DMS79 (cell line): ENCODE measurements around the gene BMP6.
A peak's percentile ranks its signal among the peaks of the same experiment; 100 is the strongest.

Experiments
- DNase-seq: peaks from one replicate; lab custom pipeline; 2025; lab: John Stamatoyannopoulos, UW

The BMP6 gene

GRCh38 chr6:7725849-7726415, at the start of gene BMP6:
Gene BMP6, plus strand, starts transcription at chr6:7726099. Its CDS starts 857 bp downstream, at chr6:7726956.
- DNase-seq: peak; percentile 43

GRCh38 chr6:7677229-7677628, 48.7 kb upstream of the BMP6 start:
- DNase-seq: no peak

GRCh38 chr6:7680393-7681075, 45.4 kb upstream of the BMP6 start:
- DNase-seq: no peak

- no peak for DNase-seq
Measured at GRCh38 chr6:7681449-7681848, 44.5 kb upstream of the BMP6 start.

GRCh38 chr6:7684076-7684475, 41.8 kb upstream of the BMP6 start:
- DNase-seq: no peak

GRCh38 chr6:7684843-7685242, 41.1 kb upstream of the BMP6 start:
- no peak for DNase-seq

GRCh38 chr6:7685276-7685675, 40.6 kb upstream of the BMP6 start:
- no peak for DNase-seq

GRCh38 chr6:7687145-7688111, 38.5 kb upstream of the BMP6 start:
- no peak for DNase-seq

GRCh38 chr6:7691021-7691420, 34.9 kb upstream of the BMP6 start:
- DNase-seq: no peak

- DNase-seq: no peak
Measured at GRCh38 chr6:7691675-7692452, 34.0 kb upstream of the BMP6 start.

- no peak for DNase-seq
Measured at GRCh38 chr6:7692453-7692784, 33.5 kb upstream of the BMP6 start.

- no peak for DNase-seq
Measured at GRCh38 chr6:7693827-7694226, 32.1 kb upstream of the BMP6 start.

- no peak for DNase-seq
Measured at GRCh38 chr6:7696061-7696460, 29.8 kb upstream of the BMP6 start.

- no peak for DNase-seq
Measured at GRCh38 chr6:7697432-7697819, 28.5 kb upstream of the BMP6 start.

GRCh38 chr6:7697820-7698623, 27.9 kb upstream of the BMP6 start:
- DNase-seq: no peak

- DNase-seq: no peak
Measured at GRCh38 chr6:7701212-7701834, 24.6 kb upstream of the BMP6 start.

GRCh38 chr6:7703148-7703680, 22.7 kb upstream of the BMP6 start:
- no peak for DNase-seq

GRCh38 chr6:7705483-7705882, 20.4 kb upstream of the BMP6 start:
- no peak for DNase-seq

- no peak for DNase-seq
Measured at GRCh38 chr6:7706269-7706668, 19.6 kb upstream of the BMP6 start.

- DNase-seq: no peak
Measured at GRCh38 chr6:7707787-7708186, 18.1 kb upstream of the BMP6 start.
